HUDEP-2 (cell line): ENCODE results near the gene PC.

Experiments used
- DNase-seq, 76 experiments: peaks; one replicate each; lab custom pipeline; 2025; ENCODE audit not compliant: unreplicated experiment in 76 of 76; lab: John Stamatoyannopoulos, UW

The PC gene

GRCh38 chr11:66915046-66915832 lies 42.9 kb downstream of the PC start:
- peak in 75 of 76 experiments; percentile 24 to 95 (median 85) for DNase-seq

GRCh38 chr11:66914505-66914904 lies 43.7 kb downstream of the PC start:
- DNase-seq = peak in 1 of 76 experiments; percentile 30

GRCh38 chr11:66912911-66913310 lies 45.3 kb downstream of the PC start:
- DNase-seq = no peak

- DNase-seq = no peak
Observed at GRCh38 chr11:66912361-66912760, 45.8 kb downstream of the PC start.

GRCh38 chr11:66910669-66911068 lies 47.5 kb downstream of the PC start:
- DNase-seq = no peak

GRCh38 chr11:66910016-66910415 lies 48.2 kb downstream of the PC start:
- no peak for DNase-seq

- no peak for DNase-seq
Observed at GRCh38 chr11:66909181-66909580, 49.0 kb downstream of the PC start.

- DNase-seq = peak in 11 of 76 experiments; percentile 7 to 45 (median 21)
Observed at GRCh38 chr11:66907751-66908630, 50.2 kb downstream of the PC start.

- DNase-seq = no peak
Observed at GRCh38 chr11:66906061-66906733, 52.0 kb downstream of the PC start.

- no peak for DNase-seq
Observed at GRCh38 chr11:66905631-66906030, 52.6 kb downstream of the PC start.

GRCh38 chr11:66904981-66905521 lies 53.1 kb downstream of the PC start:
- DNase-seq = no peak

GRCh38 chr11:66904561-66904960 lies 53.6 kb downstream of the PC start:
- DNase-seq = no peak

GRCh38 chr11:66904055-66904454 lies 54.1 kb downstream of the PC start:
- no peak for DNase-seq

GRCh38 chr11:66902486-66903177 lies 55.6 kb downstream of the PC start:
- no peak for DNase-seq

GRCh38 chr11:66901964-66902390 lies 56.2 kb downstream of the PC start:
- DNase-seq = no peak

- DNase-seq = no peak
Observed at GRCh38 chr11:66894141-66894540, 64.0 kb downstream of the PC start.

GRCh38 chr11:66892911-66893310 lies 65.3 kb downstream of the PC start:
- no peak for DNase-seq

- peak in 71 of 76 experiments; percentile 11 to 88 (median 57) for DNase-seq
Observed at GRCh38 chr11:66891851-66892660, 66.1 kb downstream of the PC start.

- no peak for DNase-seq
Observed at GRCh38 chr11:66889960-66890359, 68.2 kb downstream of the PC start.
